IMR-90 (cell line): ENCODE results near the gene INPP5J. TPM values are rescaled to one million over a fixed set of nuclear protein-coding genes. Genes with fewer than 3 reads are reported as not detected.

Experiments
- ATAC-seq: fragments of 200-7000 bp; cut with Tn5 transposase; 2 replicates; pipeline ENCODE4 v1.9.1; 2020; ENCODE audit warnings: low read depth, mild to moderate bottlenecking, moderate library complexity
- BruUV-seq: library from RNA; stranded (reverse); fragments of 400-500 nt; replicated peaks from 2 replicates; lab custom pipeline; 2021; lab: Mats Ljungman, UMichigan
- CTCF ChIA-PET: fragments of 300-600 bp; formaldehyde crosslinking; extraction: SDS; loops from one replicate; lab custom pipeline; 2021; ENCODE audit warnings: antibody characterized with exemption; lab: Yijun Ruan, JAX
- POLR2A ChIA-PET: fragments of 300-600 bp; sonication (Branson Sonifier 250); formaldehyde crosslinking; loops from one replicate; lab custom pipeline; 2022; ENCODE audit warnings: antibody characterized with exemption; ENCODE audit not compliant: unreplicated experiment; lab: Charles Lee
- DNase-seq: peaks from one replicate; pipeline ENCODE4 v3.0.0; 2013
- H2AFZ ChIP-seq: replicated peaks from 2 replicates; pipeline ENCODE3; 2013; ENCODE audit warnings: low read length, mild to moderate bottlenecking; ENCODE audit not compliant: poor library complexity
- H2AK5ac ChIP-seq: 2 replicates; pipeline ENCODE4 v1.6.1; 2013; ENCODE audit warnings: low read depth, low read length, inconsistent platforms
- H2AK9ac ChIP-seq: replicated peaks from 2 replicates; pipeline ENCODE3; 2013; ENCODE audit warnings: mild to moderate bottlenecking, low read depth, low read length, moderate library complexity; ENCODE audit not compliant: poor library complexity
- H2BK120ac ChIP-seq: 2 replicates; pipeline ENCODE4 v1.6.1; 2013; ENCODE audit warnings: low read depth, low read length, inconsistent platforms
- H2BK15ac ChIP-seq: 3 replicates; pipeline ENCODE4 v1.6.1; 2013; ENCODE audit warnings: low read depth, low read length, inconsistent platforms
- H2BK20ac ChIP-seq: 2 replicates; pipeline ENCODE4 v1.6.1; 2013; ENCODE audit warnings: low read depth, mild to moderate bottlenecking, inconsistent platforms, low read length, moderate library complexity
- H2BK5ac ChIP-seq: 2 replicates; pipeline ENCODE4 v1.6.1; 2013; ENCODE audit warnings: mild to moderate bottlenecking, low read depth, low read length, inconsistent platforms; ENCODE audit not compliant: poor library complexity, severe bottlenecking
- H3K14ac ChIP-seq: replicated peaks from 2 replicates; pipeline ENCODE4 v1.6.1; 2013; ENCODE audit warnings: low read depth, low read length, inconsistent platforms
- H3K18ac ChIP-seq: 2 replicates; pipeline ENCODE4 v1.6.1; 2013; ENCODE audit warnings: low read depth, low read length, control low read depth
- H3K23ac ChIP-seq: 2 replicates; pipeline ENCODE4 v1.6.1; 2013; ENCODE audit warnings: low read depth, low read length, inconsistent platforms
- H3K27ac ChIP-seq: 2 replicates; pipeline ENCODE4 v1.5.1; 2013; ENCODE audit warnings: mild to moderate bottlenecking, control low read depth, low read length; ENCODE audit not compliant: insufficient read depth
- H3K27me3 ChIP-seq: 2 replicates; pipeline ENCODE4 v1.6.1; 2013; ENCODE audit warnings: low read length; ENCODE audit not compliant: control insufficient read depth, insufficient read depth
- H3K36me3 ChIP-seq: 2 replicates; pipeline ENCODE4 v1.6.1; 2013; ENCODE audit warnings: low read length, mixed read lengths; ENCODE audit not compliant: control insufficient read depth, insufficient read depth
- H3K4ac ChIP-seq: 2 replicates; pipeline ENCODE4 v1.6.1; 2013; ENCODE audit warnings: low read depth, low read length, inconsistent platforms
- H3K4me1 ChIP-seq: 2 replicates; pipeline ENCODE4 v1.6.1; 2013; ENCODE audit warnings: low read length, mixed read lengths; ENCODE audit not compliant: control insufficient read depth, insufficient read depth
- H3K4me2 ChIP-seq: 2 replicates; pipeline ENCODE4 v1.6.1; 2013; ENCODE audit warnings: low read depth, mild to moderate bottlenecking, control low read depth, low read length, moderate library complexity
- H3K4me3 ChIP-seq: 2 replicates; pipeline ENCODE4 v1.5.1; 2013; ENCODE audit warnings: low read depth, mild to moderate bottlenecking, control low read depth, low read length, moderate library complexity; ENCODE audit not compliant: insufficient read depth
- H3K56ac ChIP-seq: 2 replicates; pipeline ENCODE4 v1.6.1; 2013; ENCODE audit warnings: low read length, inconsistent platforms; ENCODE audit not compliant: insufficient read depth; ENCODE audit errors: extremely low read depth
- H3K79me1 ChIP-seq, 2 experiments: 2 replicates each; pipeline ENCODE4 v1.6.1; 2013; ENCODE audit warnings: low read length in 2 of 2, inconsistent platforms in 1 of 2, low read depth in 1 of 2
- H3K9ac ChIP-seq: 2 replicates; pipeline ENCODE4 v1.6.1; 2013; ENCODE audit warnings: low read depth, low read length, control low read depth
- H3K9me1 ChIP-seq: 2 replicates; pipeline ENCODE4 v1.6.1; 2013; ENCODE audit warnings: low read length, inconsistent platforms; ENCODE audit not compliant: insufficient read depth
- H3K9me3 ChIP-seq: 2 replicates; pipeline ENCODE4 v1.6.1; 2013; ENCODE audit warnings: low read length; ENCODE audit not compliant: control insufficient read depth, insufficient read depth
- H4K20me1 ChIP-seq: 2 replicates; pipeline ENCODE4 v1.6.1; 2013; ENCODE audit warnings: low read length, inconsistent platforms; ENCODE audit not compliant: insufficient read depth
- H4K5ac ChIP-seq: 2 replicates; pipeline ENCODE4 v1.6.1; 2013; ENCODE audit warnings: mild to moderate bottlenecking, low read depth, low read length, control low read depth
- H4K8ac ChIP-seq, 2 experiments: 2 replicates each; pipeline ENCODE4 v1.6.1; 2013; ENCODE audit warnings: low read depth in 2 of 2, low read length in 2 of 2, control low read depth in 1 of 2, inconsistent platforms in 1 of 2
- H4K91ac ChIP-seq: 2 replicates; pipeline ENCODE4 v1.6.1; 2013; ENCODE audit warnings: low read depth, low read length, inconsistent platforms; ENCODE audit not compliant: insufficient read depth
- MAFK ChIP-seq: IDR thresholded peaks from 2 replicates; pipeline ENCODE4 v1.6.1; 2012; ENCODE audit warnings: low read depth, low read length, improper control_type of control experiment
- MAZ ChIP-seq: IDR thresholded peaks from 2 replicates; pipeline ENCODE4 v1.6.1; 2012; ENCODE audit warnings: low read depth, mild to moderate bottlenecking, low read length, improper control_type of control experiment, moderate library complexity, borderline replicate concordance
- RFX5 ChIP-seq: IDR thresholded peaks from 2 replicates; pipeline ENCODE4 v1.8.0; 2012; ENCODE audit warnings: low read depth, mild to moderate bottlenecking, low read length, moderate library complexity
- WGBS, 2 experiments: methylation state at CpG; one replicate each; pipeline versions ENCODE4 v1.1.5 to v1.1.7; 2013; ENCODE audit warnings: missing lambda C conversion rate in 2 of 2; ENCODE audit not compliant: insufficient read length in 1 of 2; ENCODE audit errors: extremely low coverage in 2 of 2; 5-methylcytosine and 5-hydroxymethylcytosine counted together
- dilution Hi-C: fragments of 300-500 bp; cut with HindIII; formaldehyde crosslinking; loops from one replicate; pipeline ENCODE4 v1.14.3; 2018; ENCODE audit warnings: low sequenced_read_pairs; ENCODE audit not compliant: unreplicated experiment
- in situ Hi-C: fragments of 300-500 bp; cut with MboI; formaldehyde crosslinking; loops from 3 replicates; pipeline ENCODE4 v1.14.3; 2019; ENCODE audit warnings: low sequenced_read_pairs, inconsistent platforms, mixed read lengths
- intact Hi-C: fragments of 100-400 bp; cut with micrococcal nuclease; formaldehyde crosslinking; loops from 2 replicates; pipeline ENCODE4 v1.10.0; 2022
- polyA plus RNA-seq, 3 experiments: library from polyadenylated mRNA; depleted of rRNA; stranded (reverse); fragments of >200 nt; gene quantifications; 2 replicates each; pipeline ENCODE4 v1.2.3, GENCODE V29; 2012; ENCODE audit warnings: low replicate concordance in 1 of 3
- total RNA-seq: library from RNA; depleted of rRNA; stranded (reverse); fragments of >200 nt; gene quantifications from 2 replicates; pipeline ENCODE4 v1.2.3, GENCODE V29; 2012

The INPP5J gene
- total and polyA plus RNA-seq, 2 of the 4 experiments (the other 2 are of a cell fraction), result 0.36 to 2.2 TPM

- Histone ChIP-seq H2BK5ac (no peak overlapping the region), H3K4me3 (no peak overlapping the region), H3K4me2 (no peak overlapping the region), H3K4ac (no peak overlapping the region), H3K27ac (no peak overlapping the region; the same call in 1 of the 2 replicates), H3K9ac (no peak overlapping the region), H3K4me1 (peaks cover 2% of the 10 kb centered on the region; the same call in 1 of the 2 replicates), H2AK5ac (no peak overlapping the region), H3K9me3 (no peaks in the 10 kb centered on the region), H3K14ac (peak overlapping the region; percentile 9; the same call in 1 of the 2 replicates), H3K56ac (no peak overlapping the region), H4K91ac (0 out of 2 replicates have a peak overlapping the region, but pooled peaks have one; percentile 6), H4K20me1 (no peaks in the 10 kb centered on the region), H2BK120ac (no peak overlapping the region), H3K23ac (no peak overlapping the region), H3K27me3 (no peaks in the 10 kb centered on the region), H4K8ac (peak overlapping the region in 1 of 2 experiments; percentile 68; a peak in 1 of 4 replicates), H3K36me3 (no peaks in the 10 kb centered on the region), H4K5ac (0 out of 2 replicates have a peak overlapping the region, but pooled peaks have one; percentile 49), H2AK9ac (no peak overlapping the region), H3K9me1 (peaks cover 4% of the 10 kb centered on the region; the same call in 1 of the 2 replicates), H3K79me1 (peaks cover 4 to 8% of the 10 kb centered on the region in 2 experiments; a peak in 3 of 4 replicates), H2AFZ (peak overlapping the region; percentile 26), H2BK15ac (no peak overlapping the region), H3K18ac (no peak overlapping the region; the same call in 1 of the 2 replicates), H2BK20ac (no peak overlapping the region)
- ChIA-PET POLR2A (no interaction called here), CTCF (interaction anchor here (0.7 kb wide), 1 partner anchor 12 kb away, joined by 3 read pairs; no protein-coding TSS in a partner anchor)
- TF ChIP-seq MAZ (no peak), MAFK (peak; percentile 76), RFX5 (no peak)
- no peak for ATAC-seq
- BruUV-seq, result no TSS peak
- 16% methylated on average over 3 of the region's 15 CpGs; no CpG with 5 or more reads in 1 of the 2 experiments for WGBS, 2 experiments
- intact Hi-C loops, result no loop called here
- DNase-seq, result peak; percentile 41
- in situ Hi-C loops, result no loop called here
- dilution Hi-C loops, result no loop called here
These were observed 46.8 kb upstream of the INPP5J start for GRCh38 chr22:31075961-31076360.
